Measurements from ENCODE around the gene QPRT.
"Not testable (repeated sequence)": the region's sequence is repeated elsewhere in the genome, so short reads cannot be mapped to it uniquely, and the experiment has no call there.

- TF ChIP-seq EZH2phosphoT487 (IDR thresholded peaks at IDR 0.05; ENCODE audit: borderline replicate concordance, low read length); CTCF (IDR thresholded peaks at IDR 0.05; ENCODE audit: low read depth, low read length, poor library complexity, severe bottlenecking): not testable (repeated sequence)
Measured at GRCh38 chr16:29635902-29636301, 43.1 kb upstream of the QPRT start.

Data from DOHH2 (cell line).